Osteocyte (in vitro differentiated cells): ENCODE measurements around the gene NXN. TPM values are rescaled to one million over a fixed set of nuclear protein-coding genes. Genes with fewer than 3 reads are reported as not detected.

Source experiments
- DNase-seq: peaks from one replicate; pipeline ENCODE4 v3.0.0; 2021; ENCODE audit warnings: mixed read lengths; ENCODE audit not compliant: unreplicated experiment; ENCODE audit errors: extremely low spot score
- H3K27ac Mint-ChIP-seq: one replicate; pipeline ENCODE4 v1.8.0; 2021; ENCODE audit warnings: mild to moderate bottlenecking, mixed read lengths; ENCODE audit not compliant: unreplicated experiment
- H3K27me3 Mint-ChIP-seq: one replicate; pipeline ENCODE4 v1.8.0; 2021; ENCODE audit warnings: mixed read lengths; ENCODE audit not compliant: unreplicated experiment
- H3K36me3 Mint-ChIP-seq: one replicate; pipeline ENCODE4 v1.8.0; 2021; ENCODE audit warnings: mixed read lengths; ENCODE audit not compliant: unreplicated experiment
- H3K4me1 Mint-ChIP-seq: one replicate; pipeline ENCODE4 v1.8.0; 2021; ENCODE audit warnings: mixed read lengths; ENCODE audit not compliant: unreplicated experiment
- H3K4me3 Mint-ChIP-seq: one replicate; pipeline ENCODE4 v1.8.0; 2021; ENCODE audit warnings: mild to moderate bottlenecking, moderate library complexity, mixed read lengths; ENCODE audit not compliant: unreplicated experiment
- H3K9me3 Mint-ChIP-seq: one replicate; pipeline ENCODE4 v1.8.0; 2021; ENCODE audit warnings: mixed read lengths; ENCODE audit not compliant: unreplicated experiment
- CTCF ChIP-seq: fragments of 200-600 bp; sonication (generic); IDR thresholded peaks from 2 replicates; pipeline ENCODE4 v1.5.0; 2021; ENCODE audit warnings: antibody characterized with exemption, mild to moderate bottlenecking, moderate library complexity
- total RNA-seq: library from RNA; stranded (reverse); gene quantifications from 2 replicates; pipeline ENCODE4 v1.2.1, GENCODE V29; 2021

The NXN gene
- total RNA-seq, 1 donor from 2014 or later = 123 TPM

- H3K4me1 Mint-ChIP-seq = peaks cover 64% of the 10 kb centered on the region
- no peak overlapping the region for H3K4me3 Mint-ChIP-seq
- no peak overlapping the region for H3K27ac Mint-ChIP-seq
Measured at GRCh38 chr17:962670-963069, 16.9 kb downstream of the NXN start.

GRCh38 chr17:962166-962565 is 17.4 kb downstream of the NXN start:
- no peak overlapping the region for H3K4me3 Mint-ChIP-seq
- no peak overlapping the region for H3K27ac Mint-ChIP-seq
- H3K27me3 Mint-ChIP-seq = no peaks in the 10 kb centered on the region
- no peak for DNase-seq
- TF ChIP-seq CTCF = no peak
- peaks cover 8% of the 10 kb centered on the region for H3K36me3 Mint-ChIP-seq
- peaks cover 66% of the 10 kb centered on the region for H3K4me1 Mint-ChIP-seq
- H3K9me3 Mint-ChIP-seq = no peaks in the 10 kb centered on the region

More at GRCh38 chr17:962670-963069, 16.9 kb downstream of the NXN start:
- no peak for DNase-seq
- peaks cover 8% of the 10 kb centered on the region for H3K36me3 Mint-ChIP-seq
- H3K27me3 Mint-ChIP-seq = no peaks in the 10 kb centered on the region
- no peaks in the 10 kb centered on the region for H3K9me3 Mint-ChIP-seq
- no peak for TF ChIP-seq CTCF

GRCh38 chr17:958712-959451 is 20.7 kb downstream of the NXN start:
- Mint-ChIP-seq H3K36me3 (peaks cover 8% of the 10 kb centered on the region), H3K4me3 (no peak overlapping the region), H3K4me1 (peaks cover 72% of the 10 kb centered on the region), H3K9me3 (no peaks in the 10 kb centered on the region), H3K27me3 (no peaks in the 10 kb centered on the region), H3K27ac (no peak overlapping the region)
- no peak for TF ChIP-seq CTCF
- no peak for DNase-seq

- Mint-ChIP-seq H3K4me1 (peaks cover 71% of the 10 kb centered on the region), H3K9me3 (no peaks in the 10 kb centered on the region), H3K36me3 (peaks cover 8% of the 10 kb centered on the region), H3K27me3 (no peaks in the 10 kb centered on the region), H3K4me3 (no peak overlapping the region), H3K27ac (peak overlapping the region; percentile 21)
- no peak for DNase-seq
- TF ChIP-seq CTCF = no peak
Measured at GRCh38 chr17:957856-958421, 21.6 kb downstream of the NXN start.

- Mint-ChIP-seq H3K4me1 (peaks cover 69% of the 10 kb centered on the region), H3K27me3 (no peaks in the 10 kb centered on the region), H3K9me3 (no peaks in the 10 kb centered on the region), H3K4me3 (no peak overlapping the region), H3K36me3 (peaks cover 8% of the 10 kb centered on the region), H3K27ac (peak overlapping the region; percentile 38)
- TF ChIP-seq CTCF = no peak
- DNase-seq = no peak
Measured at GRCh38 chr17:956905-957304, 22.7 kb downstream of the NXN start.
